ENCODE results near the gene EPOP. TPM values are rescaled to one million over a fixed set of nuclear protein-coding genes. Genes with fewer than 3 reads are reported as not detected.
A peak's percentile ranks its signal among the peaks of the same experiment; 100 is the strongest.

EPOP gene
- total and polyA plus RNA-seq, 2 of the 13 experiments (the other 11 are each of a cell fraction or from before 2014, with no cell fraction given) = 14.7 to 37.8 TPM

DNA sequence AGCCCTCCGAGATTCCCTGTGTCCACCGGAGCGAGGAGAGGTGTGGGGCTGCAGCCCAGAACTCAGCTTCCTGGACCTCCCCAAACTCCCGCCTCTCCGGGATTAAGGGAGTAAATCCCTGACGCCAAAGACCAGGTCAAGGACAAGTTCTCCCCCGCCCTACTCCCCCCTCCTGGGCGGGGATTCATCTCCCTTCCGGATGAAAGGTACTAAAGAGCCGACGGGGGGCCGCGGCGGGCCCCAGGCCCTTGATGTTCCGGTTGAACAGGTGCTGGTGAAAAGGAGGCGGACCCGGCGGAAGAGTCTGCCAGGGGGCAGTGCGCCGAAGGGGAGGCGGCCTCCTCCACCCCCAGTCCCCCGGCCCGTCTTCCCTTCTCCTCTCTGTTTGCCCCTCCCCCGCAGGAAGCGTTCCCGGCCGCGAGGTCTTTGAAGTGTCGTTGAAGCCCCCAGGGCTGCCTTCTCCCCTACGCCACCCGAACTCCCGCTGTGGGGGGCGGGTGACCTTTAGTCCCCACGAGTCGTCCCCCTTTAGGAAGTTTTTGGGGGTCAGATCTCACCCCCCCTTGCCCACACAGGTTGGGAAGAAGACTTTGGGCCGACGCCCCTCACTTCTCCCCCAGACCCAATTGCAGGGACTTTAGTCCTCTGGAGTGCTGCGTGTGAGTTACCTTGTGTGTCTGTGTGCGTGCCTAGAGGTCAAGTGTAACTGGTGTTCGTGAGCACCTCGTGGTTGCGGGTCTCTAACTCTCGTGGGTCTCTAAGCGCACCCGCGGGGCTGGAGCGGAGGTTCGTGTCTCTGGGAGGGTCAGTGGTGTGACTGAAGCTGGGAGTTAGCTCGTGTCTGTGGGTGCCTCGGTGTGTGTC is 29.2 kb upstream of the EPOP start (continued):
- TF ChIP-seq ZNF160 (CRISPR knock-in tag; IDR thresholded peaks at IDR 0.05) (peak; percentile 12; the same call in 1 of the 2 replicates), SIN3A (IDR thresholded peaks at IDR 0.05; ENCODE audit: borderline replicate concordance, low read depth, low read length) (peak; percentile 81), ZNF350 (CRISPR knock-in tag; IDR thresholded peaks at IDR 0.05; ENCODE audit: borderline replicate concordance, low read depth) (peak; percentile 97; the same call in 1 of the 2 replicates), ZNF777 (CRISPR knock-in tag; IDR thresholded peaks at IDR 0.05) (peak; percentile 18; the same call in 1 of the 2 replicates), IKZF1 (IDR thresholded peaks at IDR 0.05) (no peak), TBX3 (IDR thresholded peaks at IDR 0.05; ENCODE audit: borderline replicate concordance) (peak; percentile 95), ZFAT (CRISPR knock-in tag; conservative IDR thresholded peaks at IDR 0.05) (no peak), CCAR2 (optimal IDR thresholded peaks at IDR 0.05; ENCODE audit: low read depth, low read length) (peak; percentile 100), ZNF563 (CRISPR knock-in tag; IDR thresholded peaks at IDR 0.05) (peak; percentile 43; the same call in 1 of the 2 replicates), SP2 (CRISPR knock-in tag; IDR thresholded peaks at IDR 0.05) (peak; percentile 29), SSRP1 (CRISPR knock-in tag; IDR thresholded peaks at IDR 0.05) (peak; percentile 98), ZSCAN22 (CRISPR knock-in tag; IDR thresholded peaks at IDR 0.05) (peak; percentile 63; the same call in 1 of the 2 replicates), NPAS2 (CRISPR knock-in tag; IDR thresholded peaks at IDR 0.05; ENCODE audit: borderline replicate concordance) (no peak), TAF15 (IDR thresholded peaks at IDR 0.05; ENCODE audit: low read depth, low read length, poor library complexity, severe bottlenecking) (peak; percentile 62), ZNF33A (CRISPR knock-in tag; IDR thresholded peaks at IDR 0.05; ENCODE audit: borderline replicate concordance) (peak; percentile 99; the same call in 1 of the 2 replicates), RARG (CRISPR knock-in tag; IDR thresholded peaks at IDR 0.05; ENCODE audit: low read depth) (peak; percentile 78; the same call in 1 of the 2 replicates), ZSCAN29 (CRISPR knock-in tag; conservative IDR thresholded peaks at IDR 0.05) (peak; percentile 90; the same call in 1 of the 2 replicates)
- TF ChIP-seq, protein P1, sequence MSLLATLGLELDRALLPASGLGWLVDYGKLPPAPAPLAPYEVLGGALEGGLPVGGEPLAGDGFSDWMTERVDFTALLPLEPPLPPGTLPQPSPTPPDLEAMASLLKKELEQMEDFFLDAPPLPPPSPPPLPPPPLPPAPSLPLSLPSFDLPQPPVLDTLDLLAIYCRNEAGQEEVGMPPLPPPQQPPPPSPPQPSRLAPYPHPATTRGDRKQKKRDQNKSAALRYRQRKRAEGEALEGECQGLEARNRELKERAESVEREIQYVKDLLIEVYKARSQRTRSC (CRISPR knock-in tag; IDR thresholded peaks at IDR 0.05; ENCODE audit: low read depth) = no peak; the same call in 1 of the 2 replicates
- TF ChIP-seq, protein P2, sequence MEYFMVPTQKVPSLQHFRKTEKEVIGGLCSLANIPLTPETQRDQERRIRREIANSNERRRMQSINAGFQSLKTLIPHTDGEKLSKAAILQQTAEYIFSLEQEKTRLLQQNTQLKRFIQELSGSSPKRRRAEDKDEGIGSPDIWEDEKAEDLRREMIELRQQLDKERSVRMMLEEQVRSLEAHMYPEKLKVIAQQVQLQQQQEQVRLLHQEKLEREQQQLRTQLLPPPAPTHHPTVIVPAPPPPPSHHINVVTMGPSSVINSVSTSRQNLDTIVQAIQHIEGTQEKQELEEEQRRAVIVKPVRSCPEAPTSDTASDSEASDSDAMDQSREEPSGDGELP (IDR thresholded peaks at IDR 0.05; ENCODE audit: borderline replicate concordance, low read depth) = peak; percentile 91
- TF ChIP-seq, protein P3, sequence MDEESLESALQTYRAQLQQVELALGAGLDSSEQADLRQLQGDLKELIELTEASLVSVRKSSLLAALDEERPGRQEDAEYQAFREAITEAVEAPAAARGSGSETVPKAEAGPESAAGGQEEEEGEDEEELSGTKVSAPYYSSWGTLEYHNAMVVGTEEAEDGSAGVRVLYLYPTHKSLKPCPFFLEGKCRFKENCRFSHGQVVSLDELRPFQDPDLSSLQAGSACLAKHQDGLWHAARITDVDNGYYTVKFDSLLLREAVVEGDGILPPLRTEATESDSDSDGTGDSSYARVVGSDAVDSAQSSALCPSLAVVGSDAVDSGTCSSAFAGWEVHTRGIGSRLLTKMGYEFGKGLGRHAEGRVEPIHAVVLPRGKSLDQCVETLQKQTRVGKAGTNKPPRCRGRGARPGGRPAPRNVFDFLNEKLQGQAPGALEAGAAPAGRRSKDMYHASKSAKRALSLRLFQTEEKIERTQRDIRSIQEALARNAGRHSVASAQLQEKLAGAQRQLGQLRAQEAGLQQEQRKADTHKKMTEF (CRISPR knock-in tag; IDR thresholded peaks at IDR 0.05) = peak; percentile 100
- TF ChIP-seq, protein P4, sequence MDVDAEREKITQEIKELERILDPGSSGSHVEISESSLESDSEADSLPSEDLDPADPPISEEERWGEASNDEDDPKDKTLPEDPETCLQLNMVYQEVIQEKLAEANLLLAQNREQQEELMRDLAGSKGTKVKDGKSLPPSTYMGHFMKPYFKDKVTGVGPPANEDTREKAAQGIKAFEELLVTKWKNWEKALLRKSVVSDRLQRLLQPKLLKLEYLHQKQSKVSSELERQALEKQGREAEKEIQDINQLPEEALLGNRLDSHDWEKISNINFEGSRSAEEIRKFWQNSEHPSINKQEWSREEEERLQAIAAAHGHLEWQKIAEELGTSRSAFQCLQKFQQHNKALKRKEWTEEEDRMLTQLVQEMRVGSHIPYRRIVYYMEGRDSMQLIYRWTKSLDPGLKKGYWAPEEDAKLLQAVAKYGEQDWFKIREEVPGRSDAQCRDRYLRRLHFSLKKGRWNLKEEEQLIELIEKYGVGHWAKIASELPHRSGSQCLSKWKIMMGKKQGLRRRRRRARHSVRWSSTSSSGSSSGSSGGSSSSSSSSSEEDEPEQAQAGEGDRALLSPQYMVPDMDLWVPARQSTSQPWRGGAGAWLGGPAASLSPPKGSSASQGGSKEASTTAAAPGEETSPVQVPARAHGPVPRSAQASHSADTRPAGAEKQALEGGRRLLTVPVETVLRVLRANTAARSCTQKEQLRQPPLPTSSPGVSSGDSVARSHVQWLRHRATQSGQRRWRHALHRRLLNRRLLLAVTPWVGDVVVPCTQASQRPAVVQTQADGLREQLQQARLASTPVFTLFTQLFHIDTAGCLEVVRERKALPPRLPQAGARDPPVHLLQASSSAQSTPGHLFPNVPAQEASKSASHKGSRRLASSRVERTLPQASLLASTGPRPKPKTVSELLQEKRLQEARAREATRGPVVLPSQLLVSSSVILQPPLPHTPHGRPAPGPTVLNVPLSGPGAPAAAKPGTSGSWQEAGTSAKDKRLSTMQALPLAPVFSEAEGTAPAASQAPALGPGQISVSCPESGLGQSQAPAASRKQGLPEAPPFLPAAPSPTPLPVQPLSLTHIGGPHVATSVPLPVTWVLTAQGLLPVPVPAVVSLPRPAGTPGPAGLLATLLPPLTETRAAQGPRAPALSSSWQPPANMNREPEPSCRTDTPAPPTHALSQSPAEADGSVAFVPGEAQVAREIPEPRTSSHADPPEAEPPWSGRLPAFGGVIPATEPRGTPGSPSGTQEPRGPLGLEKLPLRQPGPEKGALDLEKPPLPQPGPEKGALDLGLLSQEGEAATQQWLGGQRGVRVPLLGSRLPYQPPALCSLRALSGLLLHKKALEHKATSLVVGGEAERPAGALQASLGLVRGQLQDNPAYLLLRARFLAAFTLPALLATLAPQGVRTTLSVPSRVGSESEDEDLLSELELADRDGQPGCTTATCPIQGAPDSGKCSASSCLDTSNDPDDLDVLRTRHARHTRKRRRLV (CRISPR knock-in tag; IDR thresholded peaks at IDR 0.05) = peak; percentile 36; the same call in 1 of the 2 replicates
